HEK293 (cell line): ENCODE results near the gene HOXA6.

Source experiments
- SP2 ChIP-seq: fragments of 450-650 bp; formaldehyde crosslinking; IDR thresholded peaks from 2 replicates; pipeline ENCODE4 v1.5.1; 2016; ENCODE audit warnings: missing biosample characterization, missing genetic modification characterization
- SP3 ChIP-seq: fragments of 450-650 bp; formaldehyde crosslinking; IDR thresholded peaks from 2 replicates; pipeline ENCODE4 v1.5.1; 2016; ENCODE audit warnings: missing biosample characterization, missing genetic modification characterization
- TCF7L2 ChIP-seq: IDR thresholded peaks from 2 replicates; pipeline ENCODE4 v1.6.1; 2011; ENCODE audit warnings: low read depth, mild to moderate bottlenecking, inconsistent platforms, low read length, moderate library complexity, borderline replicate concordance
- ZBTB20 ChIP-seq: fragments of 450-650 bp; formaldehyde crosslinking; IDR thresholded peaks from 2 replicates; pipeline ENCODE4 v1.5.1; 2016; ENCODE audit warnings: missing biosample characterization, missing genetic modification characterization
- ZNF112 ChIP-seq: fragments of 450-650 bp; formaldehyde crosslinking; IDR thresholded peaks from 2 replicates; pipeline ENCODE4 v1.5.0; 2017; ENCODE audit warnings: missing biosample characterization, missing genetic modification characterization
- ZNF114 ChIP-seq: fragments of 450-650 bp; formaldehyde crosslinking; IDR thresholded peaks from 2 replicates; pipeline ENCODE4 v1.5.0; 2017; ENCODE audit warnings: missing biosample characterization, missing genetic modification characterization
- ZNF16 ChIP-seq: fragments of 450-650 bp; formaldehyde crosslinking; IDR thresholded peaks from 2 replicates; pipeline ENCODE4 v1.5.1; 2016; ENCODE audit warnings: low read depth, missing biosample characterization, missing genetic modification characterization
- ZNF239 ChIP-seq: fragments of 450-650 bp; formaldehyde crosslinking; IDR thresholded peaks from 2 replicates; pipeline ENCODE4 v1.5.1; 2016; ENCODE audit warnings: missing biosample characterization, missing genetic modification characterization
- ZNF473 ChIP-seq: fragments of 450-650 bp; formaldehyde crosslinking; IDR thresholded peaks from 2 replicates; pipeline ENCODE4 v1.5.1; 2017; ENCODE audit warnings: missing biosample characterization, missing genetic modification characterization
- ZNF529 ChIP-seq: fragments of 450-650 bp; formaldehyde crosslinking; IDR thresholded peaks from 2 replicates; pipeline ENCODE4 v1.5.1; 2017; ENCODE audit warnings: missing genetic modification characterization, missing biosample characterization; ENCODE audit not compliant: insufficient replicate concordance
- ZNF560 ChIP-seq: fragments of 450-650 bp; formaldehyde crosslinking; IDR thresholded peaks from 2 replicates; pipeline ENCODE4 v1.5.1; 2017; ENCODE audit warnings: missing biosample characterization, missing genetic modification characterization, borderline replicate concordance
- ZNF629 ChIP-seq: fragments of 450-650 bp; formaldehyde crosslinking; IDR thresholded peaks from 2 replicates; pipeline ENCODE4 v1.5.1; 2017; ENCODE audit warnings: missing biosample characterization, missing genetic modification characterization
- ZNF658 ChIP-seq: fragments of 450-650 bp; formaldehyde crosslinking; IDR thresholded peaks from 2 replicates; pipeline ENCODE4; 2016; ENCODE audit warnings: missing biosample characterization, missing genetic modification characterization
- ZNF76 ChIP-seq: fragments of 450-650 bp; formaldehyde crosslinking; IDR thresholded peaks from 2 replicates; pipeline ENCODE4; 2016; ENCODE audit warnings: low read depth, missing biosample characterization, missing genetic modification characterization, borderline replicate concordance
- ZNF837 ChIP-seq: fragments of 450-650 bp; formaldehyde crosslinking; IDR thresholded peaks from 2 replicates; pipeline ENCODE4 v1.5.1; 2016; ENCODE audit warnings: missing biosample characterization, missing genetic modification characterization
- ZNF843 ChIP-seq: fragments of 450-650 bp; formaldehyde crosslinking; IDR thresholded peaks from 2 replicates; pipeline ENCODE4 v1.5.1; 2016; ENCODE audit warnings: missing biosample characterization, missing genetic modification characterization
- ZXDB ChIP-seq: fragments of 450-650 bp; formaldehyde crosslinking; IDR thresholded peaks from 2 replicates; pipeline ENCODE4 v1.5.1; 2016; ENCODE audit warnings: missing biosample characterization, missing genetic modification characterization
- TF ChIP-seq, protein P1 (sequence below): fragments of 450-650 bp; formaldehyde crosslinking; IDR thresholded peaks from 2 replicates; pipeline ENCODE4 v1.5.1; 2016; ENCODE audit warnings: missing biosample characterization, missing genetic modification characterization
- TF ChIP-seq, protein P2 (sequence below): fragments of 450-650 bp; formaldehyde crosslinking; IDR thresholded peaks from 2 replicates; pipeline ENCODE4 v1.5.1; 2016; ENCODE audit warnings: missing biosample characterization, missing genetic modification characterization
- TF ChIP-seq, protein P3 (sequence below): fragments of 450-650 bp; formaldehyde crosslinking; IDR thresholded peaks from 2 replicates; pipeline ENCODE4 v1.5.1; 2016; ENCODE audit warnings: missing biosample characterization, missing genetic modification characterization
- TF ChIP-seq, protein P4 (sequence below): fragments of 450-650 bp; formaldehyde crosslinking; IDR thresholded peaks from 2 replicates; pipeline ENCODE4 v1.5.1; 2016; ENCODE audit warnings: missing biosample characterization, missing genetic modification characterization
- TF ChIP-seq, protein P5 (sequence below): fragments of 450-650 bp; formaldehyde crosslinking; conservative IDR thresholded peaks from 2 replicates; pipeline ENCODE4 v1.5.1; 2016; ENCODE audit warnings: low read depth, missing biosample characterization, missing genetic modification characterization
- TF ChIP-seq, protein P6 (sequence below): fragments of 450-650 bp; formaldehyde crosslinking; IDR thresholded peaks from 2 replicates; pipeline ENCODE4 v1.5.1; 2017; ENCODE audit warnings: missing biosample characterization, missing genetic modification characterization
- TF ChIP-seq, protein P7 (sequence below): fragments of 450-650 bp; formaldehyde crosslinking; IDR thresholded peaks from 2 replicates; pipeline ENCODE4 v1.5.1; 2017; ENCODE audit warnings: missing biosample characterization, missing genetic modification characterization
- TF ChIP-seq, protein P8 (sequence below): fragments of 450-650 bp; formaldehyde crosslinking; IDR thresholded peaks from 2 replicates; pipeline ENCODE4 v1.5.1; 2017; ENCODE audit warnings: missing biosample characterization, missing genetic modification characterization

The HOXA6 gene

DNA sequence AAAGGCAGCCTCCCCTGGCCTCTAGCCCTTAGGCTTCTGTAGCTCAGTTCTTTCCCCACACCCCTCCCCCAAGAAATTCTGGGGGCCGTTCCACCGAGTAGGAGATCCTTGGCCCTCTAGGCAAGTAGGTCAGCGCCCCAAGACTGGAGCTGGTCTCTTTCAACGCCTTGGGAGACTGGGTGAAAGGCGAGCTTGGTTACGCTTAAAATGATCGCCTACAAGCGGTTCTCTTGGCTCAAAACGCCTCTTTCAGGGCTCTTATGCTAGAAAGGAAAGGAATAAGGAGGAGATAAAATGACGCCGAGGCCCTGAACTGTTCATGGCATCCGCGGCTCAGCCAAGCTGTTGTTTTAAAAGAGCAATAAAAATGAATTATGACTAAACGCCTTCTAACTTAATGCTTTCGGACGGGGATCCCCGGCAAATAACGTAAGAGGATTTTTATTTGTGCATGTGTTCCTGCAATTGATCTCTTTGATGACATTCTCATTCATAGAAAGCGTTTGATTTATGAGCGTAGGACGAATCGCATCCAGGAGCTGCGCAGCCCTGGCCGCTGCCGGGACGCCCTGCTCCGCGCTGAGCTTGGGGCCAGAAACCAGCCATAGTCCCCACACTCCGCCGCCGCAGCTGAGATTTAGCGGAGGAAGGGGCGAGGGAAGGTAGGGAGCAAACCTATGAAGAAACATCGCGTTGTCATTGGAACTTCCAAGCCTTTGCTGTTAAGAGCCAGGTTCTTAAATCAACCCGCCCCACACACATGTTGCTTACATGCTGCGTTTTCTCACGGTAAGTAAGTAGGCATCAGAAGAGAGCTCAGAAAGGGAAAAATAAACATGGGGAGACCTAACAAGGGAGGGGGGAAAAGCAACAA, 48.8 kb downstream of the HOXA6 start (continued):
- TF ChIP-seq ZNF239 (no peak), ZBTB20 (tag by site-specific recombination) (peak; percentile 70), ZNF560 (no peak), ZNF529 (tag by site-specific recombination) (no peak), ZNF473 (tag by site-specific recombination) (no peak), TCF7L2 (no peak), ZNF629 (peak; percentile 92), ZNF658 (tag by site-specific recombination) (no peak), ZXDB (tag by site-specific recombination) (peak; percentile 75; the same call in 1 of the 2 replicates), ZNF76 (tag by site-specific recombination) (peak; percentile 18; the same call in 1 of the 2 replicates), SP3 (tag by site-specific recombination) (no peak), ZNF112 (tag by site-specific recombination) (no peak), SP2 (tag by site-specific recombination) (peak; percentile 62), ZNF16 (tag by site-specific recombination) (no peak), ZNF837 (tag by site-specific recombination) (no peak), ZNF843 (peak; percentile 90), ZNF114 (tag by site-specific recombination) (no peak)
- TF ChIP-seq, protein P1, sequence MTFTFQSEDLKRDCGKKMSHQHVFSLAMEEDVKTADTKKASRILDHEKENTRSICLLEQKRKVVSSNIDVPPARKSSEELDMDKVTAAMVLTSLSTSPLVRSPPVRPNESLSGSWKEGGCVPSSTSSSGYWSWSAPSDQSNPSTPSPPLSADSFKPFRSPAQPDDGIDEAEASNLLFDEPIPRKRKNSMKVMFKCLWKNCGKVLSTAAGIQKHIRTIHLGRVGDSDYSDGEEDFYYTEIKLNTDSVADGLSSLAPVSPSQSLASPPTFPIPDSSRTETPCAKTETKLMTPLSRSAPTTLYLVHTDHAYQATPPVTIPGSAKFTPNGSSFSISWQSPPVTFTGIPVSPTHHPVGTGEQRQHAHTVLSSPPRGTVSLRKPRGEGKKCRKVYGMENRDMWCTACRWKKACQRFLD (tag by site-specific recombination), result no peak
- TF ChIP-seq, protein P2, sequence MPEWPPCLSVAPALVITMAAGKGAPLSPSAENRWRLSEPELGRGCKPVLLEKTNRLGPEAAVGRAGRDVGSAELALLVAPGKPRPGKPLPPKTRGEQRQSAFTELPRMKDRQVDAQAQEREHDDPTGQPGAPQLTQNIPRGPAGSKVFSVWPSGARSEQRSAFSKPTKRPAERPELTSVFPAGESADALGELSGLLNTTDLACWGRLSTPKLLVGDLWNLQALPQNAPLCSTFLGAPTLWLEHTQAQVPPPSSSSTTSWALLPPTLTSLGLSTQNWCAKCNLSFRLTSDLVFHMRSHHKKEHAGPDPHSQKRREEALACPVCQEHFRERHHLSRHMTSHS (tag by site-specific recombination), result peak; percentile 72; the same call in 1 of the 2 replicates
- TF ChIP-seq, protein P3, sequence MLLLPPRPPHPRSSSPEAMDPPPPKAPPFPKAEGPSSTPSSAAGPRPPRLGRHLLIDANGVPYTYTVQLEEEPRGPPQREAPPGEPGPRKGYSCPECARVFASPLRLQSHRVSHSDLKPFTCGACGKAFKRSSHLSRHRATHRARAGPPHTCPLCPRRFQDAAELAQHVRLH, result no peak
- TF ChIP-seq, protein P4, sequence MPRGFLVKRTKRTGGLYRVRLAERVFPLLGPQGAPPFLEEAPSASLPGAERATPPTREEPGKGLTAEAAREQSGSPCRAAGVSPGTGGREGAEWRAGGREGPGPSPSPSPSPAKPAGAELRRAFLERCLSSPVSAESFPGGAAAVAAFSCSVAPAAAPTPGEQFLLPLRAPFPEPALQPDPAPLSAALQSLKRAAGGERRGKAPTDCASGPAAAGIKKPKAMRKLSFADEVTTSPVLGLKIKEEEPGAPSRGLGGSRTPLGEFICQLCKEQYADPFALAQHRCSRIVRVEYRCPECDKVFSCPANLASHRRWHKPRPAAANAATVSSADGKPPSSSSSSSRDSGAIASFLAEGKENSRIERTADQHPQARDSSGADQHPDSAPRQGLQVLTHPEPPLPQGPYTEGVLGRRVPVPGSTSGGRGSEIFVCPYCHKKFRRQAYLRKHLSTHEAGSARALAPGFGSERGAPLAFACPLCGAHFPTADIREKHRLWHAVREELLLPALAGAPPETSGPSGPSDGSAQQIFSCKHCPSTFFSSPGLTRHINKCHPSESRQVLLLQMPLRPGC (tag by site-specific recombination), result peak; percentile 65; the same call in 1 of the 2 replicates
- TF ChIP-seq, protein P5, sequence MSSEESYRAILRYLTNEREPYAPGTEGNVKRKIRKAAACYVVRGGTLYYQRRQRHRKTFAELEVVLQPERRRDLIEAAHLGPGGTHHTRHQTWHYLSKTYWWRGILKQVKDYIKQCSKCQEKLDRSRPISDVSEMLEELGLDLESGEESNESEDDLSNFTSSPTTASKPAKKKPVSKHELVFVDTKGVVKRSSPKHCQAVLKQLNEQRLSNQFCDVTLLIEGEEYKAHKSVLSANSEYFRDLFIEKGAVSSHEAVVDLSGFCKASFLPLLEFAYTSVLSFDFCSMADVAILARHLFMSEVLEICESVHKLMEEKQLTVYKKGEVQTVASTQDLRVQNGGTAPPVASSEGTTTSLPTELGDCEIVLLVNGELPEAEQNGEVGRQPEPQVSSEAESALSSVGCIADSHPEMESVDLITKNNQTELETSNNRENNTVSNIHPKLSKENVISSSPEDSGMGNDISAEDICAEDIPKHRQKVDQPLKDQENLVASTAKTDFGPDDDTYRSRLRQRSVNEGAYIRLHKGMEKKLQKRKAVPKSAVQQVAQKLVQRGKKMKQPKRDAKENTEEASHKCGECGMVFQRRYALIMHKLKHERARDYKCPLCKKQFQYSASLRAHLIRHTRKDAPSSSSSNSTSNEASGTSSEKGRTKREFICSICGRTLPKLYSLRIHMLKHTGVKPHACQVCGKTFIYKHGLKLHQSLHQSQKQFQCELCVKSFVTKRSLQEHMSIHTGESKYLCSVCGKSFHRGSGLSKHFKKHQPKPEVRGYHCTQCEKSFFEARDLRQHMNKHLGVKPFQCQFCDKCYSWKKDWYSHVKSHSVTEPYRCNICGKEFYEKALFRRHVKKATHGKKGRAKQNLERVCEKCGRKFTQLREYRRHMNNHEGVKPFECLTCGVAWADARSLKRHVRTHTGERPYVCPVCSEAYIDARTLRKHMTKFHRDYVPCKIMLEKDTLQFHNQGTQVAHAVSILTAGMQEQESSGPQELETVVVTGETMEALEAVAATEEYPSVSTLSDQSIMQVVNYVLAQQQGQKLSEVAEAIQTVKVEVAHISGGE (tag by site-specific recombination), result no peak; the same call in 1 of the 2 replicates
- TF ChIP-seq, protein P6, sequence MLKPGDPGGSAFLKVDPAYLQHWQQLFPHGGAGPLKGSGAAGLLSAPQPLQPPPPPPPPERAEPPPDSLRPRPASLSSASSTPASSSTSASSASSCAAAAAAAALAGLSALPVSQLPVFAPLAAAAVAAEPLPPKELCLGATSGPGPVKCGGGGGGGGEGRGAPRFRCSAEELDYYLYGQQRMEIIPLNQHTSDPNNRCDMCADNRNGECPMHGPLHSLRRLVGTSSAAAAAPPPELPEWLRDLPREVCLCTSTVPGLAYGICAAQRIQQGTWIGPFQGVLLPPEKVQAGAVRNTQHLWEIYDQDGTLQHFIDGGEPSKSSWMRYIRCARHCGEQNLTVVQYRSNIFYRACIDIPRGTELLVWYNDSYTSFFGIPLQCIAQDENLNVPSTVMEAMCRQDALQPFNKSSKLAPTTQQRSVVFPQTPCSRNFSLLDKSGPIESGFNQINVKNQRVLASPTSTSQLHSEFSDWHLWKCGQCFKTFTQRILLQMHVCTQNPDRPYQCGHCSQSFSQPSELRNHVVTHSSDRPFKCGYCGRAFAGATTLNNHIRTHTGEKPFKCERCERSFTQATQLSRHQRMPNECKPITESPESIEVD (tag by site-specific recombination), result peak; percentile 89
- TF ChIP-seq, protein P7, sequence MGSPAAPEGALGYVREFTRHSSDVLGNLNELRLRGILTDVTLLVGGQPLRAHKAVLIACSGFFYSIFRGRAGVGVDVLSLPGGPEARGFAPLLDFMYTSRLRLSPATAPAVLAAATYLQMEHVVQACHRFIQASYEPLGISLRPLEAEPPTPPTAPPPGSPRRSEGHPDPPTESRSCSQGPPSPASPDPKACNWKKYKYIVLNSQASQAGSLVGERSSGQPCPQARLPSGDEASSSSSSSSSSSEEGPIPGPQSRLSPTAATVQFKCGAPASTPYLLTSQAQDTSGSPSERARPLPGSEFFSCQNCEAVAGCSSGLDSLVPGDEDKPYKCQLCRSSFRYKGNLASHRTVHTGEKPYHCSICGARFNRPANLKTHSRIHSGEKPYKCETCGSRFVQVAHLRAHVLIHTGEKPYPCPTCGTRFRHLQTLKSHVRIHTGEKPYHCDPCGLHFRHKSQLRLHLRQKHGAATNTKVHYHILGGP (tag by site-specific recombination), result peak; percentile 99
- TF ChIP-seq, protein P8, sequence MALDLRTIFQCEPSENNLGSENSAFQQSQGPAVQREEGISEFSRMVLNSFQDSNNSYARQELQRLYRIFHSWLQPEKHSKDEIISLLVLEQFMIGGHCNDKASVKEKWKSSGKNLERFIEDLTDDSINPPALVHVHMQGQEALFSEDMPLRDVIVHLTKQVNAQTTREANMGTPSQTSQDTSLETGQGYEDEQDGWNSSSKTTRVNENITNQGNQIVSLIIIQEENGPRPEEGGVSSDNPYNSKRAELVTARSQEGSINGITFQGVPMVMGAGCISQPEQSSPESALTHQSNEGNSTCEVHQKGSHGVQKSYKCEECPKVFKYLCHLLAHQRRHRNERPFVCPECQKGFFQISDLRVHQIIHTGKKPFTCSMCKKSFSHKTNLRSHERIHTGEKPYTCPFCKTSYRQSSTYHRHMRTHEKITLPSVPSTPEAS (tag by site-specific recombination), result no peak
